ENCODE data around the gene NEGR1.

- TF ChIP-seq CTCF (IDR thresholded peaks at IDR 0.05) (no peak), POLR2A (IDR thresholded peaks at IDR 0.05; ENCODE audit: low read depth) (no peak), POLR2AphosphoS5 (IDR thresholded peaks at IDR 0.05) (no peak)
Measured at GRCh38 chr1:71994646-71995045, 287.7 kb downstream of the NEGR1 start.
